ENCODE results near the gene RPTOR.
A peak's percentile ranks its signal among the peaks of the same experiment; 100 is the strongest.

The RPTOR gene

DNA sequence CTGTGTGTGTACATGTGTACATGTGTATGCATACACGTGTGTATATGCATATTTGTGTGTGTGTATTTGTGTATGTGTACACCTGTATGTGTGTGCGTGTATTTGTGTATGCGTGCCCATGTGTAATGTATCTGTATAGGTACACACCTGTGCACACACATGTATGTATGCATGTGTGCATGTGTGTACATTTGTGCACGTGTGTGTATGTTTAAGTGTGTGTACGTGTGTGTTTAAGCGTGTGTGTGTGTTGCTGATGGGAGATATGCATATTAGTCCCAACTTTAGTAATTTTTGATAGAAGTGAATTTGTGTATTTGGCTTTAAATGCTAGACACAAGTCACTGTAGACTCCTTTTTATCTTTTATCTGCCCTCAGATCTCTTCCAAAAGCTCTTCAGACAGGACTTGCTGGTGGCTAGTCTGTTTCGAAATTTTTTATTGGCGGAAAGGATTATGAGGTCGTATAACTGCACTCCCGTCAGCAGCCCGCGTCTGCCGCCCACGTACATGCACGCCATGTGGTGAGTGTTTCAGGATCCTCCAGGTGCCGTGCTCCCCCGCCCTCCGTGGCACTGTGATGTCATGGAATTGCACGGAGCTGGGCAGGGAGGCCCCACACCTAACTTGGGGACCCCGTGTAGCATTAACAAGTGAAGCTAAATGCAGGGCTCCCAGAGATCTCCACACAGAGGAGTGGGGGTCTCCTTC is 278.2 kb downstream of the RPTOR start:
- DNase-seq, result no peak

DNA sequence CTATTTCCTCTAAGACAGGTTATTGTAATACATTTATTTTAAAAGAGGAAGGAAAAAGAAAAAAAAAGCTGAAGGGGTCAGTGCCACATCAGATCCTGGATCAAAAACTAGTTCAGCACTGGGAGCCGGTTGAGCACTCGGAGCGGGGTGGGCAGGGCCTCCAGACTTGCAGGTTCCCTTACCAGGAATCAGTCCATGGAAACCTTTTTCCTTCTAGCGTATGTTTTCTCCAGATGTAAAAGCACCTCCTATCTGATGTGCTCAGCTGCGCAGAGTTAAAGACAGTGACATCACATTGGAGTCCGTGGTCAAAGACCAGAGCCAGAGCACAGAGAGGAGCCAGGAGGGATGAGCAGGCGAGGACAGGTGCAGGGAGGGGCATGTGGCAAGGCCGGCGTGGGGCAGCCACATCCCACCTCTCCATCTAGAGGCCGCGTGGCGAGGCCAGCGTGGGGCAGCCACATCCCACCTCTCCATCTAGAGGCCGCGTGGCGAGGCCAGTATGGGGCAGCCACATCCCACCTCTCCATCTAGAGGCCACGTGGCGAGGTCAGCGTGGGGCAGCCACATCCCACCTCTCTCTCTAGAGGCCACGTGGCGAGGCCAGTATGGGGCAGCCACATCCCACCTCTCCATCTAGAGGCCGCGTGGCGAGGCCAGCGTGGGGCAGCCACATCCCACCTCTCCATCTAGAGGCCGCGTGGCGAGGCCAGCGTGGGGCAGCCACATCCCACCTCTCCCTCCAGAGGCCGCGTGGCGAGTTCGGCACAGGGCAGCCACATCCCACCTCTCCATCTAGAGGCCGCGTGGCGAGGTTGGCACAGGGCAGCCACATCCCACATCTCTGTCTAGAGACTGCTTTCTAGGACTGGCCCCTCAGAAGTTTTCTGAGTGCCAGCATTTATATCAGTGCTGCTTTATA is 280.2 kb downstream of the RPTOR start:
- no peak for DNase-seq

DNA sequence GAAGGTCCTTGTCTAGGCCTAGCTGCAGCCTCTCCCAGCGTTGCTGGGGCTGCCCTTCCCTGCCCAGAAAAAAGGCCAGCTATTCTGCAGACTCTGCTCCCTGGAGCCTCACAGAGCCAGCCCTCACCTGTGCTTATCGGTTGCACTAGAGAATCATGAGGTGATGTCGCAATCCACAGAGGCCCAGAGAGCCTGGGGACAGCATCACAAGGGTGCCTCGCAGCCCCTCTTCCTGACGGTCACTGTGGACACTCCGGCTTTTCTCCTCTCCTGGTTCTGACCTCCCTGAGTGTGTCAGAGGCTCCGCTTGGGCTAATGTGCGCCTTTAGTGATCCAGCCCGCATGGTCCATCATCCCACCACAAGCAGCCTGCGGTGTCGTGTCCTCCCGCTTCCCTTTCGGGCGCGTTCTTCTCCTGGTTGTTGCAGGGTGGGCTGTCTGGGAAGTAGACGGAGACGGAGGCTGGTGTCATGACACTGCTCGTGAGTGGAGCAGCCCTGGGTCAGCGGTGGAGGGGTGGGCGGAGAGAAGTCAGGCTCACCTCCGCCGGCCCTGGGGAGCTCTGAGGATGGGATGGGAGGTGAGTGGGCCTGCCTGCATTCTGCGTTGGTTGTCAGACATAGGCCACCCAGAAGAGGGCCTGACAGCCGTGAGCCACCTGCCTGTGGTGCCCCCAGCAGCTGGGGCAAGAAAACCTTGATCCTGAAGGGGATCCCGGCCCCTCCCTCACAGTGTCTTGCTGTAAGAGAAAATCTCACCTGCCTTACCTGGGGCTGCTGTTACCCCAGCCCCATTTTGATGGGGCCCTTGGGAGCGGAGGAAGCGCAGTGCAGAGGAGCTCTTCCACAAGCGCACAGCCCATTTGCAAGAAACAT is 281.1 kb downstream of the RPTOR start:
- DNase-seq, result no peak

GRCh38 chr17:80826346-80826954 is 281.8 kb downstream of the RPTOR start:
- no peak for DNase-seq

- DNase-seq, result peak; percentile 12
These were observed 282.5 kb downstream of the RPTOR start for GRCh38 chr17:80826955-80827645.

DNA sequence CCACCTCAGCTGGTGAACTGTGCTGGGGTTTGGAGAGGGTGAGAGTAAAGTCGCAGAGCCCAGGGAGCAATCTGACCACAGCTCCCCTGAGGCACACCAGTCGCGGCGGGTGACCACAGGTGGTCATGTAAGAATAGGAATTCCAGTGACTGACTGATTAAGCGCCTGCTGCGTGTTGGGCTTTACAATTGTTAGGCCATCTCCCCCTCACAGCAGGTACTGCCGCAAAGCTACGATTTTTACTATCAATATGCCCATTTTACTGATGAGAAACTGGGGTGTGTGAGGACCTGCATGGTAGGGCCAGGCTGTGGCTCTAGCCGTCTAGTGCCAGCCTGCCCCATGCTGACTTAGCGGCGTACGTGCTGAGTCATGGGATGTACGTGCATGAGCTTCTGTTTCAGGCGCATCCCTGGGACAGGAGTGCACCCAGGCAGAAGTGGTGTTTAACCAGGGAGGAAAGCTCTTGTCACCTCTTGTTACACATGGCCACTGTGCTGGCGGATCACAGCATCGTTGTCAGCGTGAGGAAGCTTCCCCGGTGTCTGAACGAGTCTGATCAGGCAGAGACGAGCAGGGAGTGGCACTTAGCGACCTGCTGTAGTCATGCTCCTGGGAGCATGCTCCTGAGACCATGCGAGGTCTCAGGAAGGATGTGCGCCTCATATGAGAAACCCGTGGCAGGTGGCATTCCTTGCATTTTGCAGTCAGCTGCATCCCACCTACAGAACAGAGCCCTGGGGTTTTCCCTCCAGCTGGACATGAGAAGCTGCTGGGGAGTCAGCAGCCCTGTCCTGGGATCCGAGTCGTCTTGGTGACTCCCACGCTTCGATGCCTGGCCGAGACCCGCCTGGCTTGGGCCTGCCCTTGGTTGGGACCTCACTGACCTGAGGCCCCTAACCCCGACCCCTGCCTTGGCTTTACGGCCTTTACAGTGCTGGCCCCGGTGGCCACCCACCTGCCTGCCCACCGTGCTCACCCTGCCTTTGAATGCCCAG is 283.3 kb downstream of the RPTOR start:
- DNase-seq, result no peak

DNA sequence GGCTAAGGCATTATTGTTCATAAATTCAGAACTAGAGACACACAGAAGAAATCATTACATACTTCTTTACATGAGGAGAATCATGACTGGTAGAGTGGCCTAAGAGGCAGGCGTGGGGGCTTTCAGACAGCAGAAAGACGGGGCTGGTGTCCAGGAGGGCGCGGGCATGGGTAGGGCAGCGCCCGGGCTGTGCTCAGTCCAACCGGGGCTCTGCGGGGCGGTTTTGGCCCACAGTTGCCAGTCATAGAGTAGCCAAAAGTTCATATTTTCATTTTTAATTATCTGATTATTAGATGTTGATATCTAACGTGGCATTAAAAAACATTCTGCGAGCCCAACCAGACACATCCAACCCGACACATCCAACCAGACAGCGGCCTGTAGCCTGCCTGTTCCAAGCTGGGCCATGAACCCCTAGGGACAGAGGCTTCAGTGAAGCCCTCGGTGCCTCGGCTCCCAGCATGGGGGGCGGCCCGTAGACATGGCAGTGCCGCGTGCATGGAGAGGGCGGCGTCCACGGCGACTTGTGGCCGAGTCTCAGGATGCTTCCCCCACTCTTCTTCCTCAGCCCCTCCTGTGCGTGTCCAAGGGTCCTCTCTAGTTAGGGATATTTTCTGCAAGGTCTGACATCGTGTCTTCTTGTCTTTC is 284.7 kb downstream of the RPTOR start:
- DNase-seq, result no peak

- DNase-seq, result no peak
These were observed 285.6 kb downstream of the RPTOR start for GRCh38 chr17:80830020-80830780.

DNA sequence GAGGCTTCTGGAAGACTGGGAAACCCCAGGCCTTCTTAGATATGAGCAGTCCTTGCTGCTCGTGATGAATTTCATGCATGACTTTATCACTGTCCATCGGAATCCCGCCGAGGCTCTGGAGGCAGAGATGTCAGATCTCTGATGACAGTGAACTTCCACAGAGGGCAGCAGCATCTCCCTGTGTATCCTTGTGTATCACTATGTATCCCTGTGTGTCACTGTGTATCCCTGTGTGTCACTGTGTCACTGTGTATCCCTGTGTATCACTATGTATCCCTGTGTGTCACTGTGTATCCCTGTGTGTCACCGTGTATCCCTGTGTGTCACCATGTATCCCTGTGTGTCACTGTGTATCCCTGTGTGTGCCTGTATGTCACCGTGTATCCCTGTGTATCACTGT is 286.9 kb downstream of the RPTOR start:
- DNase-seq, result no peak

DNA sequence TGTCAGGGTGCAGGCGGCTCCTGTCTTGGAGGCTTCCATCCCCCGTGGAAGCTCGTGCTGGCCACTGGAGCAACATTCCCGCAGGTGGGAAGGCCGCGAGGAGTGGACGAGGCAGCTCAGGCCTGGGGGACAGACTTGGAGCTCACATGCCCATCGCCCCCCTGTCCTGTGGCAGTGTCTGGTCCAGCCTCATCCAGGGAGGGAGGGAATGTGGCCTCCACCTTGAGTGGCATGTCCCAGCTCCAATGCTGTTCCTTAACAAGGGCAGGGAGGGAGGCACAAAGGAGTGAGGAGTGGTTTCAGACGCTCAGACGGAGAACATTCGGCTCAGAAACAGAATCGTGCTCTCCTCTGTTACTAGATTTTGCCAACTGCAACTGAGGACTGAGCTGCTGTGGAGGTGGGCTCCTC is 287.6 kb downstream of the RPTOR start:
- no peak for DNase-seq

GRCh38 chr17:80832888-80833583 is 288.4 kb downstream of the RPTOR start:
- DNase-seq, result peak; percentile 77

DNA sequence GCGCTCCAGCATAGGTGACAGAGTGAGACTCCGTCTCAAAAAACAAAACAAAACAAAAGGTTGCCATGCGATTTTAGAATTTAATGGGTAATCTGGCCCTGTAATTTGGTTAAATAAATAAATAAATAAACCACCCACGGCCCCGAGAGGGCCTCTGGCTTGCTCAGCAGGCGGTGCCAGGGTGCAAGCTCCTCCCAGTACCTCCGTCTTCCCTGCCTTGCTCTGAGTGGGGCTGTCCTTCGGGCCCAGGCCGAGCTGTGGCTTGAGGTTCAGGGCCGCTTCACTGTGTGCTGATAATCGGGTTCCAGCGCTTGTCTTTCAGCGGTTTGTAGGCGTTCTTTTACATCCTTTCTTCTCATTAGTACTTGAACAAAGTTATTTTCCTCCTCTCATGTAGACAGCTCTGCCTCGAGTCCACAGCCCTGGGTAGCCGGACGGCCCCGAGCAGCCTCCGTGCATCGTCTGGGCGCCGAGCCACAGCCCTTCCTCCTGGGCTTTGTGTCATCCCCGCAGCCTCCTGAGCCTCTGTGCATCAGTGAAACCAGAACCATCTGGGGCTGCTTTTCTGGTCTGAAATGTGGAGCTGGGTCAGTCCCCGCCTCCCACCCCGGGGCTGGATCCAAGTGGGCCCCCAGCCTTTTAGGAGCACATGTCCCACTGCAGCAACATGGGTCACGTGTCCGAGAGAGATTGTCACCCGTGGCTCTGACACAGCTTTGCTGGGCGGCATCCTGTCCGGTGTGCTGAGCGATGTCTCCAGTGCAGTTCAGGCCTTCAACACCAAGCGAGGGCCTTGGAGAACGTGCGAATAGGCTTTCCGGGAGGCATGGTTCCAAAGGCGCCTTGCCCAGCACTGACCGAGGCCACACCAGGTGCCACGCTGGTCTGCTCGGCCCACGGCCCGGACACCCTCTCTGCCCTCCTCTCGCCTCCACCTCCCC is 289.6 kb downstream of the RPTOR start:
- DNase-seq, result no peak

- no peak for DNase-seq
These were observed 290.2 kb downstream of the RPTOR start for GRCh38 chr17:80834893-80835275.

- DNase-seq, result no peak
These were observed 291.4 kb downstream of the RPTOR start for GRCh38 chr17:80835816-80836657.

GRCh38 chr17:80836658-80836965 is 292.0 kb downstream of the RPTOR start:
- no peak for DNase-seq

GRCh38 chr17:80836971-80837481 is 292.4 kb downstream of the RPTOR start:
- DNase-seq, result no peak

GRCh38 chr17:80837711-80838110 is 293.1 kb downstream of the RPTOR start:
- no peak for DNase-seq
